Upper lobe of right lung (tissue), 1 donor: ENCODE measurements around the gene CDK5RAP3. TPM values are rescaled to one million over a fixed set of nuclear protein-coding genes. Genes with fewer than 3 reads are reported as not detected.

Experiments used
- ATAC-seq: fragments of 200-7000 bp; cut with Tn5 transposase; one replicate; pipeline ENCODE4 v1.9.1; 2020; ENCODE audit warnings: mild to moderate bottlenecking, moderate library complexity
- DNase-seq: peaks from one replicate; pipeline ENCODE4 v3.0.0-alpha.2; 2020
- H3K27ac ChIP-seq: fragments of 200-600 bp; one replicate; pipeline ENCODE4 v1.8.0; 2022
- H3K27me3 ChIP-seq: fragments of 200-600 bp; one replicate; pipeline ENCODE4 v1.8.0; 2022; ENCODE audit warnings: mild to moderate bottlenecking
- H3K36me3 ChIP-seq: fragments of 200-600 bp; one replicate; pipeline ENCODE4 v1.8.0; 2022
- H3K4me1 ChIP-seq: fragments of 200-600 bp; one replicate; pipeline ENCODE4 v1.8.0; 2022
- H3K4me3 ChIP-seq: fragments of 200-600 bp; one replicate; pipeline ENCODE4 v1.8.0; 2022; ENCODE audit warnings: mild to moderate bottlenecking
- H3K9me3 ChIP-seq: fragments of 200-600 bp; one replicate; pipeline ENCODE4 v1.8.0; 2022
- CTCF ChIP-seq: fragments of 200-600 bp; IDR thresholded peaks from one replicate; pipeline ENCODE4 v1.8.0; 2022; ENCODE audit warnings: antibody characterized with exemption
- intact Hi-C: fragments of 100-400 bp; cut with DNase I; formaldehyde crosslinking; loops from one replicate; pipeline ENCODE4 v1.11.0; 2022
- total RNA-seq: library from RNA; stranded (reverse); fragmentation: NEBNext Ultra II Directional; extraction: Animal tissue kit (Norgen Biotek cat#: 25700); gene quantifications from one replicate; pipeline ENCODE4 v1.2.1, GENCODE V29; 2021
- donor health status: DM: no; HTN: yes; CAD: no; lungs with severe emphysema.

CDK5RAP3 gene
- total RNA-seq, 1 donor from 2014 or later = 140 TPM

- TF ChIP-seq CTCF = no peak
- ATAC-seq (no peak), DNase-seq (no peak)
- H3K27me3 ChIP-seq = no peaks in the 10 kb centered on the region
- H3K4me1 ChIP-seq = peaks cover 10% of the 10 kb centered on the region
- no peak overlapping the region for H3K4me3 ChIP-seq
- peaks cover 53% of the 10 kb centered on the region for H3K36me3 ChIP-seq
- intact Hi-C loops = no loop called here
- H3K27ac ChIP-seq = no peak overlapping the region
- H3K9me3 ChIP-seq = no peaks in the 10 kb centered on the region
Observed at GRCh38 chr17:47973541-47973940, 2.6 kb downstream of the CDK5RAP3 start.

- DNase-seq (no peak), ATAC-seq (no peak)
- Histone ChIP-seq H3K4me3 (no peak overlapping the region), H3K4me1 (peaks cover 6% of the 10 kb centered on the region), H3K9me3 (no peaks in the 10 kb centered on the region), H3K27ac (no peak overlapping the region), H3K36me3 (peaks cover 71% of the 10 kb centered on the region), H3K27me3 (no peaks in the 10 kb centered on the region)
- intact Hi-C loops = no loop called here
- no peak for TF ChIP-seq CTCF
Observed at GRCh38 chr17:47975189-47975822, 4.4 kb downstream of the CDK5RAP3 start.

- Histone ChIP-seq H3K27me3 (no peaks in the 10 kb centered on the region), H3K36me3 (peaks cover 76% of the 10 kb centered on the region), H3K9me3 (no peaks in the 10 kb centered on the region), H3K4me3 (no peak overlapping the region), H3K4me1 (peaks cover 6% of the 10 kb centered on the region), H3K27ac (no peak overlapping the region)
- TF ChIP-seq CTCF = no peak
- DNase-seq (no peak), ATAC-seq (no peak)
- intact Hi-C loops = no loop called here
Observed at GRCh38 chr17:47975823-47976205, 4.9 kb downstream of the CDK5RAP3 start.

GRCh38 chr17:47978324-47978723, 7.4 kb downstream of the CDK5RAP3 start:
- H3K27ac ChIP-seq = no peak overlapping the region
- peaks cover 86% of the 10 kb centered on the region for H3K36me3 ChIP-seq
- no peaks in the 10 kb centered on the region for H3K27me3 ChIP-seq
- no peak overlapping the region for H3K4me3 ChIP-seq
- H3K9me3 ChIP-seq = no peaks in the 10 kb centered on the region
- H3K4me1 ChIP-seq = peaks cover 8% of the 10 kb centered on the region
- DNase-seq = no peak
- TF ChIP-seq CTCF = peak; percentile 62
- intact Hi-C loops = no loop called here
- peak; percentile 78 for ATAC-seq

GRCh38 chr17:47980541-47980940, 9.6 kb downstream of the CDK5RAP3 start:
- H3K27me3 ChIP-seq = no peaks in the 10 kb centered on the region
- no peak for ATAC-seq
- intact Hi-C loops = no loop called here
- TF ChIP-seq CTCF = no peak
- no peak overlapping the region for H3K27ac ChIP-seq
- H3K36me3 ChIP-seq = peaks cover 69% of the 10 kb centered on the region
- H3K4me3 ChIP-seq = no peak overlapping the region
- no peaks in the 10 kb centered on the region for H3K9me3 ChIP-seq
- DNase-seq = no peak
- H3K4me1 ChIP-seq = peaks cover 16% of the 10 kb centered on the region

- Histone ChIP-seq H3K27me3 (no peaks in the 10 kb centered on the region), H3K4me1 (peaks cover 16% of the 10 kb centered on the region), H3K27ac (no peak overlapping the region), H3K9me3 (no peaks in the 10 kb centered on the region), H3K4me3 (no peak overlapping the region), H3K36me3 (peaks cover 61% of the 10 kb centered on the region)
- ATAC-seq = peak; percentile 4
- TF ChIP-seq CTCF = no peak
- intact Hi-C loops = no loop called here
- no peak for DNase-seq
Observed at GRCh38 chr17:47981462-47981861, 10.5 kb downstream of the CDK5RAP3 start.
